Measurements from ENCODE around the gene EDIL3.

Gene EDIL3

DNA sequence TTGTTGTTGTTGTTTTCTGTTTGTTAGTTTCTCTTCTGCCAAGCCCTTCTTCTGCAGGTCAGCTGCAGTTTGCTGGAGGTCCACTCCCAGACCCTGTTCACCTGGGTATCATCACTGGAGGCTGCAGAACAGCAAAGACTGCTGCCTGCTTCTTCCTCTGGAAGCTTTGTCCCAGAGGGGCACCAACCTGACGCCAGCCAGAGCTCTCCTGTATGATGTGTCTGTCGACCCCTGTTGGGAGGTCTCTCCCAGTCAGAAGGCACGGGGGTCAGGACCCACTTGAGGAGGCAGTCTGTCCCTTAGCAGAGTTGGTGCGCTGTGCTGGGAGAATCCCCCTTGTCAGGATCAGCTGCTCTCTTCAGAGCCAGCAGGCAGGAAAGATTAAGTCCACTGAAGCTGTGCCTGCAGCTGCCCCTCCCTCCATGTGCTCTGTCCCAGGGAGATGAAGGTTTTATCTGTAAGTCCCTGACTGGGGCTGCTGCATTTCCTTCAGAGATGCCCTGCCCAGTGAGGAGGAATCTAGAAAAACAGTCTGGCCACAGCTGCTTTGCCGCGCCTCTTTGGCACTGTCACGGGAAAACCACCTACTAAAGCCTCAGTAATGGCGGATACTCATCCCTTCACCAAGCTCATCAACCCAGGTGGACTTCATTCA is 299.2 kb downstream of the EDIL3 start:
- no peaks in the 10 kb centered on the region for H3K4me1 ChIP-seq (ENCODE audit: low read length)
- no peaks in the 10 kb centered on the region for H3F3A ChIP-seq (ENCODE audit: insufficient read depth, low read length)
- TF ChIP-seq EZH2phosphoT487 (IDR thresholded peaks at IDR 0.05; ENCODE audit: low read length) (no peak), EZH2 (optimal IDR thresholded peaks at IDR 0.05; ENCODE audit: low read depth, low read length) (no peak)
- TF ChIP-seq, protein P1, sequence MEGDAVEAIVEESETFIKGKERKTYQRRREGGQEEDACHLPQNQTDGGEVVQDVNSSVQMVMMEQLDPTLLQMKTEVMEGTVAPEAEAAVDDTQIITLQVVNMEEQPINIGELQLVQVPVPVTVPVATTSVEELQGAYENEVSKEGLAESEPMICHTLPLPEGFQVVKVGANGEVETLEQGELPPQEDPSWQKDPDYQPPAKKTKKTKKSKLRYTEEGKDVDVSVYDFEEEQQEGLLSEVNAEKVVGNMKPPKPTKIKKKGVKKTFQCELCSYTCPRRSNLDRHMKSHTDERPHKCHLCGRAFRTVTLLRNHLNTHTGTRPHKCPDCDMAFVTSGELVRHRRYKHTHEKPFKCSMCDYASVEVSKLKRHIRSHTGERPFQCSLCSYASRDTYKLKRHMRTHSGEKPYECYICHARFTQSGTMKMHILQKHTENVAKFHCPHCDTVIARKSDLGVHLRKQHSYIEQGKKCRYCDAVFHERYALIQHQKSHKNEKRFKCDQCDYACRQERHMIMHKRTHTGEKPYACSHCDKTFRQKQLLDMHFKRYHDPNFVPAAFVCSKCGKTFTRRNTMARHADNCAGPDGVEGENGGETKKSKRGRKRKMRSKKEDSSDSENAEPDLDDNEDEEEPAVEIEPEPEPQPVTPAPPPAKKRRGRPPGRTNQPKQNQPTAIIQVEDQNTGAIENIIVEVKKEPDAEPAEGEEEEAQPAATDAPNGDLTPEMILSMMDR (IDR thresholded peaks at IDR 0.05; ENCODE audit: low read length), result no peak
- no peaks in the 10 kb centered on the region for H4K20me1 ChIP-seq (ENCODE audit: insufficient read depth, low read length)
- H3K9me3 ChIP-seq (replicated peaks; ENCODE audit: insufficient read depth, low read length), result no peaks in the 10 kb centered on the region
- H2AFZ ChIP-seq (ENCODE audit: low read length), result no peak overlapping the region
- H3K4me3 ChIP-seq (ENCODE audit: low read length), result no peak overlapping the region
- H3K4me2 ChIP-seq (ENCODE audit: low read depth, low read length), result no peak overlapping the region
- H3K36me3 ChIP-seq (replicated peaks; ENCODE audit: insufficient read depth, low read length), result no peaks in the 10 kb centered on the region
- DNase-seq, result no peak
- no peaks in the 10 kb centered on the region for H3K79me2 ChIP-seq (ENCODE audit: low read length)
- no peak overlapping the region for H3K27ac ChIP-seq (ENCODE audit: low read length)
- H3K27me3 ChIP-seq (replicated peaks; ENCODE audit: insufficient read depth, low read length), result no peaks in the 10 kb centered on the region
- no peak overlapping the region for H3K9ac ChIP-seq (ENCODE audit: low read length)
- no peaks in the 10 kb centered on the region for H3K9me2 ChIP-seq (replicated peaks; ENCODE audit: insufficient read depth, low read length)

DNA sequence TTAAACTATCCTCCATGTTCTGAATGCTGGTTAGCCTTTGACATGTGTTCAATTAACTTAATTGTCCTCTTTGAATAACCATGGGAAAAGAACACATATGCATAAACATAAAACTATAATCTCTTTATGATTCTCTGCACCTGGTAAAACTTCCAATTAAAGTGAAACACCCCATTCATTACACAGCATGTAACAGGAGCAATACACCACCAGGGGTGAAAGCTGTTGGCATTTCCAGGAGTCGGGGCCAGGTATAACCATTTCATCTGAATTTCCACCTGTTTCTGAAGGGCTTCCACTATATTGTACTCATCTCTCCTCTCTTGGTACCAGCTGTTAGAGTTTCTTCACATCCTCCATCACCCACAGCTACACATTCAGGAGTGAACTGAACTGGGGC is 303.8 kb downstream of the EDIL3 start:
- TF ChIP-seq, protein P1 (IDR thresholded peaks at IDR 0.05; ENCODE audit: low read length), result no peak
- TF ChIP-seq EZH2phosphoT487 (IDR thresholded peaks at IDR 0.05; ENCODE audit: low read length) (no peak), EZH2 (optimal IDR thresholded peaks at IDR 0.05; ENCODE audit: low read depth, low read length) (no peak)
- no peak for DNase-seq

GRCh38 chr5:84072339-84072738 is 312.3 kb downstream of the EDIL3 start:
- Histone ChIP-seq H3K27me3 (replicated peaks; ENCODE audit: insufficient read depth, low read length) (no peaks in the 10 kb centered on the region), H3F3A (ENCODE audit: insufficient read depth, low read length) (no peaks in the 10 kb centered on the region), H3K9ac (ENCODE audit: low read length) (no peak overlapping the region), H4K20me1 (ENCODE audit: insufficient read depth, low read length) (no peaks in the 10 kb centered on the region), H2AFZ (ENCODE audit: low read length) (no peak overlapping the region), H3K4me2 (ENCODE audit: low read depth, low read length) (no peak overlapping the region), H3K79me2 (ENCODE audit: low read length) (no peaks in the 10 kb centered on the region), H3K4me1 (ENCODE audit: low read length) (no peaks in the 10 kb centered on the region), H3K27ac (ENCODE audit: low read length) (no peak overlapping the region), H3K36me3 (replicated peaks; ENCODE audit: insufficient read depth, low read length) (no peaks in the 10 kb centered on the region), H3K4me3 (ENCODE audit: low read length) (no peak overlapping the region), H3K9me3 (replicated peaks; ENCODE audit: insufficient read depth, low read length) (no peaks in the 10 kb centered on the region), H3K9me2 (replicated peaks; ENCODE audit: insufficient read depth, low read length) (no peaks in the 10 kb centered on the region)
- no peak for TF ChIP-seq EZH2 (optimal IDR thresholded peaks at IDR 0.05; ENCODE audit: low read depth, low read length)
- TF ChIP-seq, protein P1 (IDR thresholded peaks at IDR 0.05; ENCODE audit: low read length), result no peak
- DNase-seq, result no peak

More for the DNA sequence above, 303.8 kb downstream of the EDIL3 start:
- no peak overlapping the region for H2AFZ ChIP-seq (ENCODE audit: low read length)
- H3K36me3 ChIP-seq (replicated peaks; ENCODE audit: insufficient read depth, low read length), result no peaks in the 10 kb centered on the region
- no peaks in the 10 kb centered on the region for H3K27me3 ChIP-seq (replicated peaks; ENCODE audit: insufficient read depth, low read length)
- no peaks in the 10 kb centered on the region for H3K9me3 ChIP-seq (replicated peaks; ENCODE audit: insufficient read depth, low read length)
- no peaks in the 10 kb centered on the region for H3K79me2 ChIP-seq (ENCODE audit: low read length)
- no peaks in the 10 kb centered on the region for H3K4me1 ChIP-seq (ENCODE audit: low read length)
- H3K9me2 ChIP-seq (replicated peaks; ENCODE audit: insufficient read depth, low read length), result no peaks in the 10 kb centered on the region
- no peak overlapping the region for H3K27ac ChIP-seq (ENCODE audit: low read length)
- no peak overlapping the region for H3K4me3 ChIP-seq (ENCODE audit: low read length)
- H3F3A ChIP-seq (ENCODE audit: insufficient read depth, low read length), result no peaks in the 10 kb centered on the region
- no peak overlapping the region for H3K9ac ChIP-seq (ENCODE audit: low read length)
- no peaks in the 10 kb centered on the region for H4K20me1 ChIP-seq (ENCODE audit: insufficient read depth, low read length)
- no peak overlapping the region for H3K4me2 ChIP-seq (ENCODE audit: low read depth, low read length)
